T-helper 2 cell (primary cell): Measurements from ENCODE around the gene BRD1.

ENCODE experiments used
- DNase-seq, 5 experiments: peaks; one replicate each; pipeline versions ENCODE4 v3.0.0 to v3.0.0-alpha.2; 2012 to 2022

BRD1 gene

DNA sequence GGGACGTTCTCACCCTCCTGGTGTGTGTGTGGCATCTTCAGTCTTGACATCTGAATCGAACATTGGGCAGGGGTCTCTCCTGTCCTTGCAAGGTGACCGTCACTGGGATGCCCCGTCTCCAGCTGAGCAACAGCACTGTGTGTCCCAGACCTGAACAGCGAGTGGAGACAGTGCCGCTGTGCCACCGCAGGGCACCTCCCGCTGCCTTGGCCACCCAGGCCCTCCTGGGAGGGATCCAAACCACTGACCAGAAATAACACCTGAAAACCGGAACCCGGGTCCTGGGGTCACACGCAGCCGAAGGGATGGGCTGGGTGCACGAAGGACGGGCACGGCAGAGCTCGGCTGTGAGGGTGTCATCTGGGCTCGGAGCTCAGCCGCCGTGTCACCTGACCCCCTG lies 102.2 kb downstream of the BRD1 start:
- no peak for DNase-seq

DNA sequence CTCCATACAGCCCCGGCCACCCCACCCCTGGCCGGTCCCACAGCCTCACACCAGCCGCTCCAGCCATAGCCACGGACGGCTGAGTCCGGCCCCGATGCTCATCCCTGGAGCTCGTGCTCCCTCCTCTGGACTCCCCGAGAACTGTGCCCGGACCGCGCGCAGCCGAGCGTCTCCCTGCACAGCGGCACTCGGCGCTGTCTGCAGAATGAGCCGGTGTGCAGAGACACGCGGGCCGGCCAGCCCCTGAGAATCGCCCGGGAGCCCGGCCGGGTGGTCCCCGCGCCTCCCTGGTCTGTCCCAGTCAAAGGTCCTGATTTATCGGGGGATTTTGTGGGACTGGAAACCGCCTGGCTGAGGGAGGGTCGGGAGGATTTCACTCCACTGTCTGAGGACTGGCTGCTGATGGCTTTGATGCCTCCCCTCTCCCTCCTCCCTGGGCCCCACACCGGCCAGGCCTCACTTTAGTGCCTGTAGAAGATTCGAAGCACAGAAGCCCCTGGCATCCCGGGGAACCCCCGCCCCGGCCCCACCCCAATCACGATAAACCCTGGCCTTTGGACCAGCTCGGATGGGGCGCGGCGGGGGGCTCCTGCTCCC lies 102.7 kb downstream of the BRD1 start:
- peak; percentile 26 to 67 (median 42) for DNase-seq

DNA sequence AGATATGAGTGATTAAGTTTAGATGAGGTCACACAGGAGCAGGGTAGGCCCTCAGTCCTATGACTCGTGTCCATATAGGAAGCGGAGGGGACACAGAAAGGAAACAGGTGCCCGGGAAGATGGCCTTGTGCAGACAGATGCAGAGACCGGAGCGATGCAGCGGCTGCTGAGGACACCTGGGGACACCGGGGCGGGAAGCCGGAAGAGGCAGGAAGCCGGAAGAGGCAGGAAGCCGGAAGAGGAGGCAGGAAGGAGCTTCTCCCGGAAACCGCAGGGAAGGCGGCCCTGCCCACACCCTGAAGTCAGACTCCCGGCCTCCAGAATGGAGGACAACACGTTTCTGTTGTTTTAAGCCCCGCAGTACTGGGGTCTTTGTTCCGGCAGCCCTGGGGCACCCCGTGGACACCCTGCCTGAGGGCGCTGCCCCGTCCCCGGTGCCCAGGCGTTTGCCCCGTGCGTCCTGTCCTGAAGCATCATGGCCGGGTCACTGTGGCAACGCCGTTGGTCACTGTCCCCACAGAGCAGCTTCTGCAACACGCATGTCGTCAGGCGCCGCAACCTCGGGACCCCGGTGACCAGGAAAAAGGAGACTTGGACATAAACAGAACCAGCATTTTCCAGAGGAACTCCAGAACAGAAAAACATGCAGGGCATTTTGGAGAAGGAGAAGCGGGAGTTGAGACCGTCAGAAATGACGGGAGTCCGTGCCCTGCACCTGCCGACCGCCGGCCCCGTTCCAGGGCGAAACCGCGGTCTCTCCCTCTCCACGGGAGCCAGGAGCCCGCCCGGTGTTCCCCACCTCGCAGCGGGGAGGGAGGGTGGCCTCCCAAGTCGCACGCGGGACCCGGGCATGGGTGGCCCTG lies 103.4 kb downstream of the BRD1 start:
- peak in 3 of 5 experiments; percentile 24 to 40 (median 25) for DNase-seq

DNA sequence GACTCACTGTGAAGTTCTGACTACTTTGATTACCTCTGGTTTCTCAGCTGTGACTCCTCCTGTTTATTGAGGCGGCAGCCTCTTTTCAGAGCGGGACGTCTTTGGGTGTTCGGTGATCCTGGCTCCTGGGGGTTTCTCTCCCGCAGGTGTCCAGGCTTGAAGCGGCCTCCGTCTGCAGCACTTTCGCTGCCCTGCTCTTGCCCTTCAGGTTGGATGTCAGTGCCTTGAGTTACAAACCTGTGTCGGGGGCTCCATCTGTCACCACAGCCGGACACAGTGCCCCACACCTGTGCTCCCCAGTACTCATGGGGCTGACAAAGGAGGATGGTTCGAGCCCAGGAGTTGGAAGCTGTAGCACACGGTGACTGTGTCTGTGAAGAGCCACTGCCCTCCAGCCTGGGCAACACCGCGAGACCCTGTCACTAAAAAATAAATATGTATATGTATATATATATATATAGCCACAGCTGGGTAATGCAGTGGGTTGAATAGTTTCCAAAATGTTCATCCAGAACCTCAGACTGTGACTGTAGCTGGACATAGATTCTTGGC lies 104.1 kb downstream of the BRD1 start:
- no peak for DNase-seq
